Mesenchymal stem cell (in vitro differentiated cells and primary cell): Measurements from ENCODE around the gene LRRN4CL.

Experiments used
- DNase-seq: peaks from one replicate; pipeline ENCODE4 v3.0.0-alpha.2; 2013
- H2AFZ ChIP-seq: one replicate; pipeline ENCODE4 v1.6.1; 2013; ENCODE audit warnings: low read depth, mild to moderate bottlenecking, control low read depth, inconsistent platforms, low read length, moderate library complexity
- H2AK5ac ChIP-seq: 2 replicates; pipeline ENCODE4 v1.6.1; 2013; ENCODE audit warnings: low read length, moderate library complexity, mild to moderate bottlenecking, inconsistent platforms; ENCODE audit not compliant: severe bottlenecking
- H2BK120ac ChIP-seq: one replicate; pipeline ENCODE4 v1.6.1; 2013; ENCODE audit warnings: low read depth, mild to moderate bottlenecking, inconsistent platforms, low read length, moderate library complexity
- H2BK12ac ChIP-seq, 2 experiments: one replicate each; pipeline ENCODE4 v1.6.1; 2013; ENCODE audit warnings: inconsistent platforms in 2 of 2, low read length in 2 of 2, mild to moderate bottlenecking in 2 of 2, moderate library complexity in 2 of 2, control low read depth in 1 of 2
- H2BK15ac ChIP-seq: one replicate; pipeline ENCODE4 v1.6.1; 2013; ENCODE audit warnings: mild to moderate bottlenecking, low read depth, inconsistent platforms; ENCODE audit not compliant: poor library complexity, severe bottlenecking
- H2BK5ac ChIP-seq: 2 replicates; pipeline ENCODE4 v1.6.1; 2013; ENCODE audit warnings: low read depth, mild to moderate bottlenecking, low read length, control low read depth, inconsistent platforms; ENCODE audit not compliant: poor library complexity, severe bottlenecking
- H3K14ac ChIP-seq, 2 experiments: one replicate each; pipeline ENCODE4 v1.6.1; 2013; ENCODE audit warnings: inconsistent platforms in 2 of 2, low read length in 2 of 2, control low read depth in 1 of 2, mild to moderate bottlenecking in 1 of 2, moderate library complexity in 1 of 2
- H3K18ac ChIP-seq, 2 experiments: one replicate each; pipeline ENCODE4 v1.6.1; 2013; ENCODE audit warnings: inconsistent platforms in 2 of 2, low read length in 2 of 2, control low read depth in 1 of 2, low read depth in 1 of 2, mild to moderate bottlenecking in 1 of 2
- H3K23ac ChIP-seq, 2 experiments: one replicate each; pipeline ENCODE4 v1.6.1; 2013; ENCODE audit warnings: inconsistent platforms in 2 of 2, low read length in 2 of 2, mild to moderate bottlenecking in 2 of 2, moderate library complexity in 2 of 2, control low read depth in 1 of 2
- H3K27ac ChIP-seq: 2 replicates; pipeline ENCODE4 v1.5.1; 2013; ENCODE audit warnings: mild to moderate bottlenecking, moderate library complexity, low read length, control low read depth, inconsistent platforms; ENCODE audit not compliant: poor library complexity, severe bottlenecking
- H3K27me3 ChIP-seq, 2 experiments: 2 replicates each; pipeline versions ENCODE4 v1.6.1 to v1.7.0; 2013; ENCODE audit warnings: low read length in 2 of 2, mild to moderate bottlenecking in 2 of 2, moderate library complexity in 2 of 2, control low read depth in 1 of 2, inconsistent platforms in 1 of 2; ENCODE audit not compliant: control insufficient read depth in 1 of 2, insufficient read depth in 1 of 2
- H3K36me3 ChIP-seq, 2 experiments: 2 replicates each; pipeline versions ENCODE4 v1.6.1 to v1.7.0; 2013; ENCODE audit warnings: low read length in 2 of 2, control low read depth in 1 of 2, inconsistent platforms in 1 of 2, low read depth in 1 of 2, mild to moderate bottlenecking in 1 of 2; ENCODE audit not compliant: insufficient read depth in 2 of 2, control insufficient read depth in 1 of 2
- H3K4ac ChIP-seq, 2 experiments: one replicate each; pipeline ENCODE4 v1.6.1; 2013; ENCODE audit warnings: inconsistent platforms in 2 of 2, low read length in 2 of 2, mild to moderate bottlenecking in 2 of 2, moderate library complexity in 2 of 2, control low read depth in 1 of 2, low read depth in 1 of 2
- H3K4me1 ChIP-seq: 2 replicates; pipeline ENCODE4 v1.6.1; 2013; ENCODE audit warnings: low read depth, low read length, control low read depth; ENCODE audit not compliant: control insufficient read depth, insufficient read depth
- H3K4me2 ChIP-seq: 2 replicates; pipeline ENCODE4 v1.6.1; 2013; ENCODE audit warnings: low read length, mild to moderate bottlenecking, inconsistent platforms; ENCODE audit not compliant: poor library complexity, severe bottlenecking
- H3K4me3 ChIP-seq, 2 experiments: 2 replicates each; pipeline versions ENCODE4 v1.5.1 to v1.7.0; 2013; ENCODE audit warnings: low read length in 2 of 2, mild to moderate bottlenecking in 2 of 2, control low read depth in 1 of 2, low read depth in 1 of 2; ENCODE audit not compliant: insufficient read depth in 1 of 2
- H3K79me1 ChIP-seq: replicated peaks from 2 replicates; pipeline ENCODE4 v1.6.1; 2013; ENCODE audit warnings: mild to moderate bottlenecking, control low read depth, low read length, inconsistent platforms; ENCODE audit not compliant: poor library complexity, severe bottlenecking
- H3K9ac ChIP-seq: 2 replicates; pipeline ENCODE4 v1.7.0; 2013; ENCODE audit warnings: mild to moderate bottlenecking, low read length, moderate library complexity
- H3K9me3 ChIP-seq: 2 replicates; pipeline ENCODE4 v1.7.0; 2013; ENCODE audit warnings: mild to moderate bottlenecking, low read length; ENCODE audit not compliant: control insufficient read depth
- H4K8ac ChIP-seq: one replicate; pipeline ENCODE4 v1.6.1; 2013; ENCODE audit warnings: inconsistent platforms, mild to moderate bottlenecking, low read length, moderate library complexity
- H4K91ac ChIP-seq: one replicate; pipeline ENCODE4 v1.6.1; 2013; ENCODE audit warnings: mild to moderate bottlenecking, low read length, inconsistent platforms
- WGBS: methylation state at CpG from one replicate; pipeline ENCODE4 v1.1.7; 2013; ENCODE audit warnings: mixed read lengths; 5-methylcytosine and 5-hydroxymethylcytosine counted together

LRRN4CL gene

DNA sequence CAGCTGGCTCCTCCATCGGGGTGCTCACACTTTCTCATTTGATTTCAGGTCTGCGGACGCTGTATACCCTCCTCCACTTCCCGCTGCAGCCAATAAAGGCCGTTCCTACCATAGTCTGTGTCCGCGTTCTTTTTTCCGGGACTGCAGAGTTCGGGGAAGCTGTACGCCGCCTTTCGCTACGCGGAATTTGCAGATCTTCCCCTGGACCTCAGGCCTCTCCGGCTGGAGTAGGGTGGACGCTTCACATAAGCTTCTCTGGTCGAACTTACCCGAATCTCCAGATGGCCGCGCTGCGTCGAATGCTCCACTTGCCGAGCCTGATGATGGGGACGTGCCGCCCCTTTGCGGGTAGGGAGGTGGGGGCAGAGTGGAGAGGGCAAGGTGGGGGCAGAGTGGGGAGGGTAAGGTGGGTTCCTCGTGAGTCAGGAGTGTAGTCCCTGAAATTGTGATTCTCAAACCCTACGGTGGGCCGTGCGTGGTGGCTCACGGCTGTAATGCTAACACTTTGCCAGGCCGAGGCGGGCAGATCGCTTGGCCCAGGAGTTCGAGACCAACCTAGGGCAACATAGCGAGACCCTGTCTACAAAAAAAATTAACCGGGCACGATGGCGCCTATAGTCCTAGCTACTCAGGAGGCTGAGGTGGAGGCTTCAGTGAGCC lies 23.6 kb downstream of the LRRN4CL start:
- H3K4ac ChIP-seq = peak overlapping the region; percentile 35 to 37
- H3K9ac ChIP-seq = peak overlapping the region; percentile 95
- H2AK5ac ChIP-seq = no peak overlapping the region
- 2% methylated on average over 39 of the region's 39 CpGs for WGBS
- H2BK15ac ChIP-seq = no peak overlapping the region
- H3K23ac ChIP-seq = peak overlapping the region in 1 of 2 experiments; percentile 23
- H3K27me3 ChIP-seq = no peaks in the 10 kb centered on the region
- peak overlapping the region; percentile 82 for H3K4me2 ChIP-seq
- H3K4me1 ChIP-seq = peaks cover 12% of the 10 kb centered on the region
- H3K18ac ChIP-seq = peak overlapping the region; percentile 56 to 94
- peak overlapping the region; percentile 63 to 94 for H3K4me3 ChIP-seq
- no peaks in the 10 kb centered on the region for H3K9me3 ChIP-seq
- H3K27ac ChIP-seq = peak overlapping the region; percentile 91
- peaks cover 13% of the 10 kb centered on the region for H3K79me1 ChIP-seq
- peak overlapping the region; percentile 65 for H4K8ac ChIP-seq
- H2BK12ac ChIP-seq = no peak overlapping the region
- H2AFZ ChIP-seq = no peak overlapping the region
- DNase-seq = no peak
- no peak overlapping the region for H2BK5ac ChIP-seq
- H4K91ac ChIP-seq = peak overlapping the region; percentile 34
- H2BK120ac ChIP-seq = peak overlapping the region; percentile 54
- H3K36me3 ChIP-seq = peaks cover 26 to 42% of the 10 kb centered on the region in 2 experiments
- peak overlapping the region in 1 of 2 experiments; percentile 45 for H3K14ac ChIP-seq

DNA sequence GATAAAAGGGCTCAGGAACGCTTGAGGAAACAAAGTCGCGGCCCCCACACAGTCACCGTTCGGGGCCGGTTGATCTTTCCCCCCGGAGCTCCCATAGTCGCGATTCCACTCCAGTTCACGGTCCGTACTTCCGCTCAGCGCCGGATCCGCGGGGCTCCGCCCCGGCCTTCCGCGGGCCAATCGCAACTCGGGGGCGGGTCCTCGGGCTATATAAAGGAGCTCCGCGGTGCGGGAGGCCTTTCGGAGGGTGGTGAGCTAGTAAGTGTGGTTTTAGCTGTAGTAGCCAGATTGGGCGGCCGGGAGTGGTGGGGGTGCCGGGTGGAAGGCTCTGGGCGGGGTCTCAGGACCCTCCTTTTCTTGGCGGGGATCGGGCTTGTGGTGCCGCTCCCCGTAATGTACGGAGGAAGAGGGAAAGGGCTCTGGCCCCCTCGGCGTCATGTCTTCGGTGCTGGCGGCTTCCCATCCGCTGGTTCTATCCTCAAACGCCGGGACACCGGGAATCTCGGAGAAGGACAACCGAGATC lies 24.2 kb downstream of the LRRN4CL start, which contains the start of the genes C11orf98 and CSKMT:
TSS of gene C11orf98 (minus strand) at position 136 of the 524 bp plus-strand sequence. CDS start at position 95, 41 bp downstream.
TSS of gene CSKMT (plus strand) at position 238 of the 524 bp plus-strand sequence. CDS start 568 bp downstream, outside the sequence.
- peak within 1 kb of the TSS; percentile 54 for H2BK120ac ChIP-seq
- H2BK12ac ChIP-seq = no peak within 1 kb of the TSS
- peak within 1 kb of the TSS; percentile 82 for H3K4me2 ChIP-seq
- H3K14ac ChIP-seq = peak within 1 kb of the TSS in 1 of 2 experiments; percentile 68
- peaks cover 13% of the 10 kb centered on the region for H3K79me1 ChIP-seq
- peak within 1 kb of the TSS; percentile 95 for H3K9ac ChIP-seq
- DNase-seq = peak; percentile 95
- peak within 1 kb of the TSS; percentile 83 to 96 for H3K18ac ChIP-seq
- H3K4me1 ChIP-seq = peaks cover 11% of the 10 kb centered on the region
- peak within 1 kb of the TSS; percentile 77 for H2BK5ac ChIP-seq
- peak within 1 kb of the TSS; percentile 85 for H4K91ac ChIP-seq
- H2BK15ac ChIP-seq = peak within 1 kb of the TSS; percentile 94
- no peaks in the 10 kb centered on the region for H3K27me3 ChIP-seq
- peak within 1 kb of the TSS; percentile 97 for H3K27ac ChIP-seq
- H3K4me3 ChIP-seq = peak within 1 kb of the TSS; percentile 81 to 94
- H3K4ac ChIP-seq = peak within 1 kb of the TSS; percentile 35 to 65
- peak within 1 kb of the TSS; percentile 69 for H4K8ac ChIP-seq
- under 1% methylated on average over 43 of the region's 47 CpGs for WGBS
- no peak within 1 kb of the TSS for H2AK5ac ChIP-seq
- H3K9me3 ChIP-seq = no peaks in the 10 kb centered on the region
- peaks cover 26 to 42% of the 10 kb centered on the region in 2 experiments for H3K36me3 ChIP-seq
- H2AFZ ChIP-seq = peak within 1 kb of the TSS; percentile 77
- H3K23ac ChIP-seq = peak within 1 kb of the TSS in 1 of 2 experiments; percentile 89

DNA sequence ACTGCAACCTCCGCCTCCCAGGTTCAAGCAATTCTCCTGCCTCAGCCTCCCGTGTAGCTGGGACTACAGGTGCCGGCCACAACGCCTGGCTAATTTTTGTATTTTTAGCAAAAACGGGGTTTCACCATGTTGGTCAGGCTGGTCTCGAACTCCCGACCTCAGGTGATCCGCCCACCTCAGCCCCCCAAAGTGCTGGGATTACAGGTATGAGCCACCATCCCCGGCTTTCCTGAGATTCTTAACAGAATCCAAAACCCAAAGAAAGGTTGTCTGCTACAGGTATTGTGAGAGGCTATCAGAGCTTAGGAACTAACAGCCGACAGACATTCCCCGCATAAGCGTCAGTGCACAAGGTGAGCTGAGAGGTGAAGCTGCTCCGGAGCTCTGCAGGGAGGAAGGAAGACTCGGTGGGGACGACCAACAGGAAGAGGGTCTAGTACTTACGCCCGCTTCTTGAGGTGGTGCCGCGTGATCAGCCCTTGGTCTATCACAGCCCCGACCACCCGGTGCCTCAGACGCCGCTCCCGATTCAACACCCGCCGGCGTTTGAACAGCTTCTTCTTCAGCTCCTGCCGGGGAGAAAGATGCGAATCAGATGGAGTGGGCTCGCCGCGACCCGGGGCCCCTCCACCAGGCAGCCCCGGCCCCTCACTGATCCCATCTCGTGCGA lies 24.8 kb downstream of the LRRN4CL start:
- Histone ChIP-seq H3K9ac (peak overlapping the region; percentile 95), H2AFZ (peak overlapping the region; percentile 77), H3K4me3 (peak overlapping the region; percentile 81 to 94), H2BK120ac (no peak overlapping the region), H3K18ac (peak overlapping the region; percentile 83 to 96), H3K9me3 (no peaks in the 10 kb centered on the region), H3K27me3 (no peaks in the 10 kb centered on the region), H3K79me1 (peaks cover 13% of the 10 kb centered on the region), H3K27ac (peak overlapping the region; percentile 97), H2BK15ac (peak overlapping the region; percentile 94), H3K36me3 (peaks cover 26 to 40% of the 10 kb centered on the region in 2 experiments), H3K4me2 (peak overlapping the region; percentile 68), H4K91ac (peak overlapping the region; percentile 85), H4K8ac (peak overlapping the region; percentile 69), H3K23ac (peak overlapping the region in 1 of 2 experiments; percentile 89), H2BK5ac (peak overlapping the region; percentile 77), H3K14ac (peak overlapping the region in 1 of 2 experiments; percentile 68), H3K4me1 (peaks cover 11% of the 10 kb centered on the region), H2AK5ac (no peak overlapping the region), H3K4ac (peak overlapping the region in 1 of 2 experiments; percentile 65), H2BK12ac (no peak overlapping the region)
- DNase-seq = no peak
- 3% methylated on average over 35 of the region's 36 CpGs for WGBS
